HEK293 (cell line): Measurements from ENCODE around the gene TSHZ2.

Experiments used
- CTCF ChIP-seq: fragments of 450-650 bp; formaldehyde crosslinking; IDR thresholded peaks from 2 replicates; pipeline ENCODE4 v1.5.1; 2016; ENCODE audit warnings: missing biosample characterization, missing genetic modification characterization
- KLF16 ChIP-seq: fragments of 450-650 bp; formaldehyde crosslinking; IDR thresholded peaks from 2 replicates; pipeline ENCODE4 v1.5.1; 2017; ENCODE audit warnings: missing biosample characterization, missing genetic modification characterization
- SP7 ChIP-seq: fragments of 450-650 bp; formaldehyde crosslinking; IDR thresholded peaks from 2 replicates; pipeline ENCODE4 v1.5.1; 2016; ENCODE audit warnings: missing biosample characterization, missing genetic modification characterization
- ZNF211 ChIP-seq: fragments of 450-650 bp; formaldehyde crosslinking; IDR thresholded peaks from 2 replicates; pipeline ENCODE4 v1.5.1; 2016; ENCODE audit warnings: low read depth, missing biosample characterization, missing genetic modification characterization

GRCh38 chr20:53040693-53041589 is 68.8 kb downstream of the TSHZ2 start:
- TF ChIP-seq CTCF (tag by site-specific recombination) (no peak), SP7 (tag by site-specific recombination) (no peak), KLF16 (tag by site-specific recombination) (peak; percentile 35; the same call in 1 of the 2 replicates), ZNF211 (tag by site-specific recombination) (no peak)
